Measurements from ENCODE around the gene FOXC1.

The FOXC1 gene

DNA sequence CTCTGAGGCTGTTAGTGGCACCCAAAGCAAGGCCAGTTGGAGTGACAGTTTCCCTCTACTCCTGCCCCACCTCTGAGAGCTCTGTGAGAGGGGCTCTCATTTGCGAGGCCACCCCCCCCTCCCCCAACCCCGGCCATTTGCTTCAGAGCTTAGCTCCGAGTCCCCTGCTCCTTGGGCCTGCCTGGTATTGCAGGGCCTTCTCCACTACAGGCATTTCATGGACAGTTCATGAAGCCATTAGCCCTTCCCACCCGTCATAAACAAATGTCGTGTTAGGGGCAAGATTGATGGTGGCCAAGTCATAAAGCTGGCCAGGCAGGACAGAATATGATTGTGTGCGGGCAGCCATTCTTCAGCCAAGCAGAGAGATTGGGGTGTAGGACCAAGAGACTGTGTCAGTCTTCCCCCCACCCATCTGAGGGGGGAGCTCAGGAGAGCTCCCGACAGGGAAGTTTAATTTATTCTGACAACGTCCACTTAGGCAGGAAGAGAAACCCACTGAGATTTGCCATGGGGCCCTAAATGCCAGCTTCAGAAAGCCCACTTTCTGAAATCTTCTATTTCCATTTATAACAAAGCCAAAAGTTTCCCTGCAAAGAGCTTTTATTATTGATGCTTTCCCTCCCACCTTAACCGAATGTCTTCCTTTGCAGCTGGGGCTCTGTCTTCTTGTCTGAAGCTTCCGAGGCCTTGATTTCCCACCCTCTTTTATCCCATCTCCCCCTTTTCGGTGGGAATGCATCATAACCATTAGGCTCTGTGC is 7.2 kb downstream of the FOXC1 start:
- Histone ChIP-seq H3K36me3 (ENCODE audit: control insufficient read depth, insufficient read depth, low read length) (no peaks in the 10 kb centered on the region), H3K27me3 (replicated peaks; ENCODE audit: control insufficient read depth, insufficient read depth, low read length) (no peaks in the 10 kb centered on the region; the same call in none of the 2 replicates)
- DNase-seq (ENCODE audit: extremely low read depth, insufficient read length) = no peak

DNA sequence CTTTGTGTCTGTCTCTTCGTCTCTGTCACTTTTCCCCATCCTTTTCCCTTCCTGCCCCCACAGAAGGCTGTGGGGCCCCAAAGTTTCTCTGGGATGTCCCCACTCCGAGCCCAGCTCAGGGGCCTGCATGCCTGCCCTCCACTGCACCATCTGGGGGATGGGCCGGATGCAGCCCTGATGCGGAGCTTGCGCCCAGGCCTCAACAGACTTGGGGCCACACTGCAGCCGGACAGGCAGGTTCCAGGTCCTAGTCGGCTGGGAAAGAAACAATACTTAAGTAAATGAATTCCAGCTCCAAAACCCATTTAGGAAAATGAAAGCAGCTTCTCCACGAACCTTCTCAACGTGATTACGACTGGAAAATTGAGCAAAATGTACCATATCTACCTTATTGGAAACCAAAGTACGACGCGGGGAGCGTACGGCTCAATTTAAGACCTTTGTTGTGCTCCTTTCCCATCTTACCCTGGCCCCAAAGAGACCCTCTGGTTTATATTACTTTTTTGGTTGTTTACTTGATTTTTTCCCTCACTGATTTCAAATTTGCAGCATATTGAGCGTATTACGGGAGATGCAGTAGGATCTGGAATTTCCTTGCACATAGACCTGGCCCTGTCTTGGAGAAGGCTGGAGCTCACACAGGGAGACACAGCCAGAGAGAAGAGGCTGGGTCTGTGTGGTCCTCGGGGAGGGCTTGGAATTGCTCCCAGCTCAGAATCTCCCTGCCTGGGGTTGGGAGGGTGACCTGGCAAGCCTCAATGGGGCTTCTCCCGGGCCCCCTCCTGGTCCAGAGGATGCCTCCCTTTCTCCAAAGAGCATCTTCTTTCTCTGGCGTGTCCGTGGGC is 8.0 kb downstream of the FOXC1 start:
- TF ChIP-seq, protein P1, sequence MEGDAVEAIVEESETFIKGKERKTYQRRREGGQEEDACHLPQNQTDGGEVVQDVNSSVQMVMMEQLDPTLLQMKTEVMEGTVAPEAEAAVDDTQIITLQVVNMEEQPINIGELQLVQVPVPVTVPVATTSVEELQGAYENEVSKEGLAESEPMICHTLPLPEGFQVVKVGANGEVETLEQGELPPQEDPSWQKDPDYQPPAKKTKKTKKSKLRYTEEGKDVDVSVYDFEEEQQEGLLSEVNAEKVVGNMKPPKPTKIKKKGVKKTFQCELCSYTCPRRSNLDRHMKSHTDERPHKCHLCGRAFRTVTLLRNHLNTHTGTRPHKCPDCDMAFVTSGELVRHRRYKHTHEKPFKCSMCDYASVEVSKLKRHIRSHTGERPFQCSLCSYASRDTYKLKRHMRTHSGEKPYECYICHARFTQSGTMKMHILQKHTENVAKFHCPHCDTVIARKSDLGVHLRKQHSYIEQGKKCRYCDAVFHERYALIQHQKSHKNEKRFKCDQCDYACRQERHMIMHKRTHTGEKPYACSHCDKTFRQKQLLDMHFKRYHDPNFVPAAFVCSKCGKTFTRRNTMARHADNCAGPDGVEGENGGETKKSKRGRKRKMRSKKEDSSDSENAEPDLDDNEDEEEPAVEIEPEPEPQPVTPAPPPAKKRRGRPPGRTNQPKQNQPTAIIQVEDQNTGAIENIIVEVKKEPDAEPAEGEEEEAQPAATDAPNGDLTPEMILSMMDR (IDR thresholded peaks at IDR 0.05; ENCODE audit: insufficient read depth, low read length, poor library complexity, severe bottlenecking) = no peak
- Histone ChIP-seq H3K4me3 (replicated peaks; ENCODE audit: low read depth, low read length) (no peak overlapping the region), H3K27me3 (replicated peaks; ENCODE audit: control insufficient read depth, insufficient read depth, low read length) (no peaks in the 10 kb centered on the region; the same call in none of the 2 replicates), H3K36me3 (ENCODE audit: control insufficient read depth, insufficient read depth, low read length) (no peaks in the 10 kb centered on the region)
- DNase-seq (ENCODE audit: extremely low read depth, insufficient read length) = no peak

More for the DNA sequence above, 7.2 kb downstream of the FOXC1 start:
- H3K4me3 ChIP-seq (replicated peaks; ENCODE audit: low read depth, low read length) = no peak overlapping the region
- TF ChIP-seq, protein P1 (IDR thresholded peaks at IDR 0.05; ENCODE audit: insufficient read depth, low read length, poor library complexity, severe bottlenecking) = no peak

DNA sequence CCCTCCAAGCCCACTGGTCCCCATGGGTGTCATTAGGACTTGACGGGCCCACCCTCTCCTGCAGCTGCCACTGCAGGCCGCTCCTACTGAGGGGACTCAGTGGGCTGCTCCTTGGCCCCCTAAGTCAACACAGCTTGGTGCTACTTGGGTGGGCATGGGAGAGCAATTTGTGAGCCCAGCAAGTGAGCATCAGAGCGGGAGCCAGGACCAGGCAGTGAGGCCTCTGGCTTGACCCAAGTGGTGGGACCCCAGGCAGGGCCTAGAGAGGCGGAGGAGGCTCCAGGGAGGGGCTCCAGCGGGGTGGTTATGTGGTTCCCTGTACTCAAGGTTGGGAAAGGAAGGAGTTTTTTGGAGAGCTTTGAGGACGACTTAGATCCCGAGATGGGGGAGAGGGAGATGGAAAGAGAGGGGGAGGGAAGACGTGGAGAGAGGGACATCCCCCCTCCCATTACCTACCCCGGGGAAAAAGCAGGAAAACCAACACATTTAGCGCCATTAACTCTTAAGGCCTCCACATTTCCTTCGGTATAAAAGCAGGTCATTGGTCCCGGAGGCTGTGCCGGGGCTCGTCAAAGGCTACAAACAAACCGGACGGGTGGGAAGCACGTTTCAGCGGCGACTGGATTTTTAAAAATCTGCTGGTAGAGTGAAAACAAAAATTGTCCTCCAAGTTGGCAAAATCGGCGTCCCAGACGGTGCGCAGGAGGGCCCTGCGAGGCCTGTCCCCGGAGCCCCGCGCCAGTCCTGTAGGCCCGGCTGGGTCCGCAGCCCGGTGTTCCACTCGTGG is 8.8 kb downstream of the FOXC1 start:
- DNase-seq (ENCODE audit: extremely low read depth, insufficient read length) = no peak
- TF ChIP-seq, protein P1 (IDR thresholded peaks at IDR 0.05; ENCODE audit: insufficient read depth, low read length, poor library complexity, severe bottlenecking) = no peak
- Histone ChIP-seq H3K27me3 (replicated peaks; ENCODE audit: control insufficient read depth, insufficient read depth, low read length) (no peaks in the 10 kb centered on the region; the same call in none of the 2 replicates), H3K4me3 (replicated peaks; ENCODE audit: low read depth, low read length) (no peak overlapping the region), H3K36me3 (ENCODE audit: control insufficient read depth, insufficient read depth, low read length) (no peaks in the 10 kb centered on the region)

DNA sequence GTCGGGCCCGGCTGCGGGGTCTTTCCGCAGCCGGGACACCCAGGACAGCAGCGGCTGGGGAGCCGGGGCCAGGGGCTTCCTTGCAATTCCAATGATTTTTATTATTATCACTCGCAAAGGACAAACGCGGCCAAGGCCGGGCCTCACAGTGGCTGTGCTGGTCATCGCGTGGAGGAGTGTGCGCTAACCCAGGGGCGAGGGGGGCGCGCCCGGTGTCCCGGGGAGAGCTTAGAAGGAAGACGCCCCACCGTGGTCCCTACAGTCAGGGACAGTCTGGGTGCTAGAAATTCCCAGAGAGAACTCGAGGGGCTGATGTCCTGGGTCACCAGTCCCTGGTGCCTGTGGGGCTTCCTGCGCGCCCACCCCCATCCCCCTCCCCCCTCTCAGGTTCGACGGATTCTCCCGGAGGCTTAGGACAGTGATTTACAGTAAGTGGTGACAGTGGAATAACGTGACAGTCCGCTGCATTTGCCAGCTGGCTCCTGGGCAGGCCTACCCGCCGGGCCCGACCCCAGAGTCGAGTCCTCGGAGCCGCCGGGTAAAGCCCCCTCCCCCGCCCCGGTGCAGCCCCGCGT is 9.5 kb downstream of the FOXC1 start:
- Histone ChIP-seq H3K4me3 (replicated peaks; ENCODE audit: low read depth, low read length) (no peak overlapping the region), H3K36me3 (ENCODE audit: control insufficient read depth, insufficient read depth, low read length) (no peaks in the 10 kb centered on the region), H3K27me3 (replicated peaks; ENCODE audit: control insufficient read depth, insufficient read depth, low read length) (no peaks in the 10 kb centered on the region; the same call in none of the 2 replicates)
- TF ChIP-seq, protein P1 (IDR thresholded peaks at IDR 0.05; ENCODE audit: insufficient read depth, low read length, poor library complexity, severe bottlenecking) = no peak
- DNase-seq (ENCODE audit: extremely low read depth, insufficient read length) = no peak
